Fibroblast of upper back skin (primary cell): ENCODE results near the gene THSD1.
"Not testable (repeated sequence)": the region's sequence is repeated elsewhere in the genome, so short reads cannot be mapped to it uniquely, and the experiment has no call there.

Experiments
- DNase-seq: peaks from one replicate; pipeline ENCODE4 v3.0.0-alpha.2; 2013

Gene THSD1

DNA sequence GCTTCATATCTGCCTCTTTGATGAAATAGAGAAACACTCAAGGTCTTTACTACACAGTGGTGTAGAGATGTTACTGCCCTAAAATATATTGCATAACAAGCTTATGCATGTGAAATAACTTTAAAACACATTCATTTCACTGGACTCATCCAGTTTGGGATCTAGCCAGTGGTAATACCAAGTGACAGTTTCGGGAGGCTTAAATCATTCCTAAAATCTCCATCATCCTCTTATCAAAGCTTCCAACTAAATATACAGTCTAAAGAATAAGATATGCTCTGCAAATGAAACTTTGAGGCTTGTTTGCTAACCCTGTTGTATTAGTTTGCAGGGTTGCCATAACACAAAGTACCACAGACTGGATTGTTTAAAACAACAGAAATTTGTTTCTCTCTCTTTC, 52.8 kb downstream of the THSD1 start:
- DNase-seq: peak; percentile 80

DNA sequence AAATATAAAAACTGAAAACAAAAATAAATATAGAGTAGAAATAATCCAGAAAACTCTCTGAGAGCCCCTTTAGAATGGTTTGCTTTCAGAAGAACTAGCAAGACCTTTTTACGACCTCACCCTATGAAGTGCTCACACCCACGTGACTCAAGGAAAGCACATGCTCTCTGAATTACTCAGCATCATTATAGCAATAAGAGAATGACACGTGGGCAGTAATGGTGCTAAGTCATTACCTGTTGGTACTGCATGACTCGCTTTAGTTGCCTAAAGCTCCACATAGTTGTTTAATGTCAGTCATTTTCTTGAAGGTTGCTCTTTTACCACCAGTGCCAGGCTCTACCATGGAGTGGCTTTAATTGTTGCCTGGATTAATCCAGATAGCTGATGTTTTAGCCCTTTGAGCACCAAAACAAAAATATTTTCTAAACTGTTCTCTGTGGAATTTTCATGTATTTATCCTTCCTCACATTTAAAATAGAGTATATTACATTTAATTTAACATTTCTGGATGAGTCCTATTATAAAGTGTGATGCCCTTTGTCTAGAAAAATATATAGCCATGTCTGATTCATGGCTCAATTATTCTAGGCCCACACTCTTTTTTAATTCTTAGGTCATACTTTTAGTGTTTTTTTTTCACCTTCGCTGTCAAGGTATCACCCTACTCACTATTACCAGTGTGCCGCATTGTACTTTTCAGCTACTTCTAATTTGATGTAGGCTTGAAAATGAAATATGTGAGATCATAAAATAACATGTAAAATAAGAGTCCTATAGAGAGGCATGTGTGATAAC, 56.8 kb downstream of the THSD1 start:
- peak; percentile 84 for DNase-seq

DNA sequence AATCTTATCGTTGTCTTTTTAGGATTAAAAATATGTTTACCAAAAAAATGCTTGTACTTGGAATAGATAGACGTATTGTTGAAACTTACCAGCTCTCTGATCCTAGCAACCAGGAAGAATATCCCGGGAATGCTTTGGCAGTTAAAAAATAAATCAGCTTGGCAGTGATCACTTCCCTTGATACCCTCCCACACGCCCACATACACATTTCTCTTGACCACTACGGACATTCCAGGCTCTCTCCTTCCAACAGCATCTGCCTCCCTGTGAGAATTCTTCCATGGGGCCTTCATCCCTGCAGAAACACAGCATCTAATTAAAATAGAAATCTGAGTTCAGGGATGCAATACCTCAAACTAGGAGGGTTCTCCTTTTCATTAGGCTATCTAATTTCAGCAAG, 57.9 kb downstream of the THSD1 start:
- peak; percentile 92 for DNase-seq

DNA sequence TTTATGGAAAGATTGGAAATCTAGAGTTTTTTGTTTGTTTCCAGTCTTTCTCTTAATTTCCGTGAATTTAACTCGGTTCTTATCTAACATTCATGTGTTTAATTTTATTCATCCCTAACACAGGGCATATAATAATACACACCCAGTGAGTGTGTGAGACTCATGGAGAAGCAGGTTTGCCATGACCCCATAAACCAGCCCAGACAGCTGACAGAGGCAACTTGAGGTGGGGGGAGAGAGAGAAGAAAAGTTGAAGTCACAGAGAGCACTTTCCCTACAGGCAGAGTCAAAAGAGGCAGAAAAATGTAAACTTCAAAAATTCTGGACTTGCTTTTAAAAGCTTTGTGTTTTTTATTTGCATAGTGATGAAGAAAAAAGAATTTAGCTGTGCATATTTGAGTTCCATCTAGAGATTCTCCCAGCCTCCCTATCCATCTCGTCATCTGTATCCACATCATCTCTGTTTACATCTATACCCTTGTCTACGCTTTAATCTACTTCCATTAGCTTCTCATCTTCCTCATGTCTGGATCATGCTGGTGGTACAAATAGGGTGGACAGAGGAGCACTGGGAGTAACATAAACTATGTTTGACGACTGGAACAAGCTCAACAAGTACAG, 60.2 kb downstream of the THSD1 start:
- DNase-seq: peak; percentile 4

DNA sequence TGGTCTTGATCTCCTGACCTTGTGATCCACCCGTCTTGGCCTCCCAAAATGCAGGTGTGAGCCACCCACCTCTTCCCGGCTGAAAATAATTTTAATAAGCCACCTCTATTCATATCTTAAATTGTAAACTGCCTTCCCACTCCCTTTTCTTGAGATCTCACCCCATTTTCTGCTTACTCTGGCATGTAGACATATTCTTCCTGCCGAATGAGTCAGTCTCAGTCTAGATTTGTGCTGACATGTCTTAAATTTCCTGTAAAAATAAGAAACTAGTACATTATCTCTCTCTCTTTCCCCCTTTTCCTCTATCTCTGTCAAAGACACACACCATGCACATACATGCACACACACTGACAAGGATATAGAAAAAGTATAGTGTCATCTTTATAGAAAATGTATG, 60.9 kb downstream of the THSD1 start:
- DNase-seq: peak; percentile 42

DNA sequence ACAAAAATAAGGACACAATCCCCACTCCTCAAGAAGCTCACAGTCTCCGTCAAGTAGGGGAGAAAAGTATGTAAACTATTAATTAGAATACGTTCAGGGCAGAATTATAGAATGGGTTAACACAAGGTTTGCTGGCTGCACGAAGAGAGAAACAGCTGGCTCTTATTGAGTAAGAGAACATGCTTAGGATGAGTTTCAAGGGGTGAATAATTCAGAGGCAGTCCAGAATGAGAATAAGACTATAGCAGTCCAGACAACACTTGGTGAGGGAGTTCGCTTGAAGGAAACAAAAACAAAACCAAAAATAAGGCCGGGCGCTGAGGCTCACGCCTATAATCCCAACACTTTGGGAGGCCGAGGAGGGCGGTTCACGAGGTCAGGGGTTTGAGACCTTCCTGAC, 61.9 kb downstream of the THSD1 start:
- DNase-seq: peak; percentile 40

DNA sequence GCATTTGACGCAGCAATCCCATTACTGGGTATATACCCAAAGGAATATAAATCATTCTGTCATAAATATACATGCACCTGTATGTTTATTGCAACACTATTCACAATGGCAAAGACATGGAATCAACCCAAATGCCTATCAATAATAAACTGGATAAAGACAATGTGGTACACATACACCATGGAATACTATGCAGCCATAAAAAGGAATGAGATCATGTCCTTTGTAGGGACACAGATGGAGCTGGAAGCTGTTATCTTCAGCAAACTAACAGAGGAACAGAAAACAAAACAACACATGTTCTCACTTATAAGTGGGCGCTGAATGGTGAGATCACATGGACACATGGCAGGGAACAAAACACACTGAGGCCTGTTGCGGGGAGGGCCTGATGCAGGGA, 63.8 kb downstream of the THSD1 start:
- DNase-seq: not testable (repeated sequence)

DNA sequence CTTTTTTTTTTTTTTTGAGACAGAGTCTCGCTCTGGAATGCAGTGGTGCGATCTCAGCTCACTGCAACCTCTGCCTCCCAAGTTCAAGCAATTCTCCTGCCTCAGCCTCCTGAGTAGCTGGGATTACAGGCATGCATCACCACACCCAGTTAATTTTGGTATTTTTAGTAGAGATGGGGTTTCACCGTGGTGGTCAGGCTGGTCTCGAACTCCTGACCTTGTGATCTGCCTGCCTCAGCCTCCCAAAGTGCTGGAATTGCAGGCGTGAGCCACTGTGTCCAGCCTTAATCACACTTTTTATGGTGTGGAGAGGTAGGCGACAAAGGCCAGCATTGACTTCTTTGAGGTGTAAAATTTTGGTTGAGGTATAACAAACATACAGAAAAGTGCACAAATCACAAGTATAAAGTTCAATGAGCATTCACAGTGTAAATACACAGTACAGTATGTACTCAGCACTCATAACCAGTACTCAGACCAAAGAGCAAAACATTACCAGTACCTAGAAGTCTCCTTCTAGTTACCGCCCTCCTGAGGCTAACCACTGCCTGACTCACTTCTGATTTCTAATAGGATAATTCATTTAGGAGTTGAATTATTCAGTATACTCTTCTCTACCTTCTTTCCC, 68.0 kb downstream of the THSD1 start:
- not testable (repeated sequence) for DNase-seq

DNA sequence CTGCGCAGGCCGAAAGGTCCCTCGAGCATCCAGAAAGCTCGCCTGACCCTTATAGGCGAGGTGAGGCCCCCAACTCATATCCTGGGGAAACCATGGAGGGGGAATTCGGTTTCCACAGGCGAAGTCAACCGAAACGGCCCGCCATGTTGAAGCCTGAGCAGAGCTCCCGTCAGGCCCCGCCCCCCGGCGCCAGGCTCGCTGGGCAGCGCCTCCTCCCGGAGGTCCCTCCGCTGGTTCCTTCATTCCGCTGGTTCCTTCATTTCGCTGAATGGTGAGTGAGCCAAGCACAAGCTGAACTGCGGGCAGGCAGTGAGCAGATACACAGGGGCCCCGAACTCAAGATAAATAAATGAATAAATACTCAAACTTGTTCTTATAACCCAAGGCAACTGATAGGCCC, 71.9 kb downstream of the THSD1 start:
- DNase-seq: not testable (repeated sequence)

DNA sequence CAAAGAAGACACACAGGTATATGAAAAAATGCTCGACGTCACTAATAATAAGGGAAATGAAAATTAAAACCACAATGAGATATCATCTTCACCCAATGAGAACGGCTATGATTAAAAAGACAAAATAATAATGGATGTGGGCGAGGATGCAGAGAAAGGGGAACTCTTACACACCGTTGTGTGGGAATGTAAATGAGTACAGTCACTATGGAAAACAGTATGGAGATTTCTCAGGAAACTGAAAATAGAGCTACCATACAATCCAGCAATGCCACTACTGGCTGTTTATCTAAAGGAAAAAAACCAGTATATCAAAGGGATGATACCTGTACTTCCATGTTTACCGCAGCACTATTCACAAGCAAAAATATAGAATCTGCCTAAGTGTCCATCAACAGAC, 74.1 kb downstream of the THSD1 start:
- DNase-seq: not testable (repeated sequence)
